IPS-NIHi7 (cell line): ENCODE data around the gene ROBO1.
A peak's percentile ranks its signal among the peaks of the same experiment; 100 is the strongest.
"Not testable (repeated sequence)": the region's sequence is repeated elsewhere in the genome, so short reads cannot be mapped to it uniquely, and the experiment has no call there.

ENCODE experiments used
- DNase-seq: peaks from one replicate; pipeline ENCODE4 v3.0.0; 2012; ENCODE audit warnings: mixed read lengths; ENCODE audit errors: extremely low spot score

Gene ROBO1

DNA sequence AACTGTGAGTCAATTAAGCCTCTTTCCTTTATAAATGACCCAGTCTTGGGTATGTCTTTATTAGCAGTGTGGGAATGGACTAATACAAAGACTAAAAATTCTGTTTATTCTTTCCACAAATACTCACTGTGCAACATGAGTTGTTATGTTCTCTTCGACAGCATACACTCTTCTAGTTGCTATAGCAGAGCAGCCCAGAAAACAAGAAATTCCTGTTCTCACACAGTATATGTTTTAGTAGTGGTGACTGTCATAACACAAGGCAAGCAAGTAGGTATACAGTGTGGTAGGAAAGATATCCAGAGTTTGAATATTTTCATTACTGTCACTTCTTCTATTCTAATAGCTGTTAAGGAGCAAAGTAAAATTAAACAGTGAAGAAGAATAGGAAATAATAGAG lies 453.3 kb downstream of the ROBO1 start:
- DNase-seq: no peak

DNA sequence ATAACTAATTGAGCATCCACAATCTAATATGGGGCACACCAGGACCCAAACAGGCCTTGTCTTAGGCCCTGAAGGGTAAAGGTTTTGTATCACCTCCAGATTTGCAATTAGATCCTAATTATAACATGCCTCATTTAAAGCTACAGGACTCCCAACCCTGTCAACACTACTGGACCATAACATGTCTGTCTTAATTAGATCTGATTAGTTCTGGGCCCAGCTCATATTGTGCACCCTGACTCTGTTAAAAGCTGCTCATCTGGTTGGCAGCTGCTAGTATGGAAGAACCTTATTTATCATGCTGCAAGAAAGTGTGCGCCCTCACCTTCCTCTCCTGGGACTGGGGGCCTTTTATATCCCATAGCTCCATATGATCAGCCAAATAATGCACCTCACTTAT lies 457.8 kb downstream of the ROBO1 start:
- DNase-seq: no peak

DNA sequence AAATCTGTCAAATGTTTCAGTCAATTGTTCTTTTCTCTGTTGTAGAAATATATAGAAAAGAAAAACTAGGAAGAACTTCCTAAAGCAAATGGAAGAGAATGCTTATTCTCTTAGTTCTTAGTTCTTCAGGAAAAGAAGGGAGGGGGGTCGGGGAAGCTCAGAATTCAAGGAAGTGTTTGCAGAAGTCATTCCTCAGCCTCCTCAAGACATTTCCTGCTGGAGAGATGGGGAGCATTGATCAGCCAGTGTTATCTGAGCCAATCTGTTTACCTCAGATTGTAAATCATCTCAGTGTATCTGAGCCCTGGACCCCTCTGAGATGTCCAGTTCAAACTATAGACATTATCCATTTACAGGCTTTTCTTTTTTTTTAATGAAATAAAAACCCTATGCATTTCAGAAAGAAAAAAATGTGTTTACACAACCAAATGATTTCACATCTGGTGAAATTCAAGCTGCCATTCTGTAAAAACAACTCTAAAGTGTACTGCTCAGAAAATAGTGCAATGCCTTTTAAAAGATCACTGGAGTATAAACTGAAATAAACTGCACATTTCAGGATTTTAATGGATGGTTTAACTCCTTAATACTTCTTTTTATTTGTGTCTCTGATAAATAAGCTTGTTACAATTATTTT lies 460.7 kb downstream of the ROBO1 start:
- DNase-seq: peak; percentile 26

DNA sequence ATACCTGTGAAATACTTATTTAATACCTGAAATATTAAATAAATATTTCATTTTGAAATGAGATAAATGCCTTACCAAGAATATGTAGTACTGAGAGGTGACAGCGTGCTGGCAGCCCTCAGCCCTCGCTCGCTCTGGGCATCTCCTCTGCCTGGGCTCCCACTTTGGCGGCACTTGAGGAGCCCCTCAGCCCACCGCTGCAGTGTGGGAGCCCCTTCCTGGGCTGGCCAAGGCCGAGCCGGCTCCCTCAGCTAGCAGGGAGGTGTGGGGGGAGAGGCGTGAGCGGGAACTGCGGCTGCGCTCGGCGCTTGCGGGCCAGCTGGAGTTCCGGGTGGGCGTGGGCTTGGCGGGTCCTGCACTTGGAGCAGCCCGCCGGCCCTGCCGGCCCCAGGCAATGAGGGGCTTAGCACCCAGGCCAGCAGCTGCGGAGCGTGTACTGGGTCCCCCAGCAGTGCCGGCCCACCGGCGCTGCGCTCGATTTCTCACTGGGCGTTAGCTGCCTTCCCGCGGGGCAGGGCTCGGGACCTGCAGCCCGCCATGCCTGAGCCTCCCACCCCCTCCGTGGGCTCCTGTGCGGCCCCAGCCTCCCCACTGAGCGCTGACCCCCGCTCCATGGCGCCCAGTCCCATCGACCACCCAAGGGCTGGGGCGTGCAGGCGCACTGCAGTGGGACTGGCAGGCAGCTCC lies 467.7 kb downstream of the ROBO1 start:
- DNase-seq: not testable (repeated sequence)

DNA sequence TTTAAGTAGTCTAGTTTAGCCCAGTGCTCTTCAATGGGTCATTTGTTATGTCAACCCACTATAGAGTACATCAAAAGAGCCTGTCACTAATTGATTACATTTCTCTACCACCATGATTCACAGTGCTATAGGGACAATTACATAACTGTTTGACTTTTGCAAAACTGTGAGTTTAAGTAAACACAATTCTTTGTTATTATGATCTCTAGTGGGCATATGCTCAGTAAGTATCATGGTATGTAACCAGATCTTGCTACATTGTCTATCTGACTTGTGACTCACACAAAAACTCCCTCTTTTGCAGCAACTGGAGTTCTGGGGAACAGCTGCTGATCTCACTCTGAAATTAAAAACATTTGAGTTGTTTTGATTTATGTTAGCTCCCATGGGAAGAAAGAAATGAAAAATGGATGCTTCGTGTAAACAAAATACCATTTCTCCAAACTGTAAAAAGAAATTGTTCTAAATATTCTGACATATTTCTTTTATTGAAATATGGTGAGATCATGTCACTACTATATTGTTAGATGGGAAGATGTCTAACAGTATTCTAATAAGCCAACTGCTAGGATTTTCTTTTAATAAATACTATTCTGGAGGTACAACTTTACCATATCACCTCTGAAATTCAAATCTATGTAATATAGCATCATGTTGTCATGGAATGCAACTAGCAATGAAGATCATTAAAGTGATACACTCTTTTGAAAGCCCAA lies 470.4 kb downstream of the ROBO1 start:
- DNase-seq: no peak

DNA sequence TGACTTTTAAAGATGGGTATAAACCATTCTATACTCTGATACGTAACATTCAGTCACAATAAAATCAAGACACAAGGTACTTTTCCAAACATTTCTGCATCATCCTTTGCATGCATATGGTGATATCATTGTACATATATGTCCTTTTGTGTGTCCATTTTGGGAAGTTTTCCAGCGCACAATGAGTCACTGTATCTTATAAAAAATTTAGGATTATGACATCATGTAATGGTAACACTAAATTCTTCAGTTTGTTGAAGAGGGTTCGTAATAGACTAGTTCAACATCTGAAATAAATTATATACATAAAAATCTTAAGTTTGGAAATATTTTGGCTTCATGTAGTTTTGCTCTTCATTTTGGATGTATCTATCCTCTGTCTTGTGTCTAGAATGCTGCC lies 480.9 kb downstream of the ROBO1 start:
- no peak for DNase-seq

DNA sequence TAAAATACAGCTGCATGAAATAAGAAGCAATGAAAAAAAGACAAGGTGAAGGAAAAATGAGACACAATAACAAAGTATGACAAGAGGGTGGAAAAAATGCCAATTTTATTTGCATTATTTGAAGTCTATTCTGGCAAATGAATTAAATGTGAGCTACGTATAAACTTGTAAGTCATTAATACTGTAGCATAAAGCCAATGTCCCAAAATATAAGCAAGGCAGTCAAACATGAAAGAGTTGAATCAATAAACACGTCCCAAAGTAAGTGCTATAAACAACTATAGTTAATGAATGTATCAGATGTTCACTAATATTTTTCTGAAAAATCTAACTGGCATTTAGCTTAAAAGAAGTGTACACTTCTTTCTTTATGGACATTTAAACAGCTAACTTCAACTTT lies 481.9 kb downstream of the ROBO1 start:
- no peak for DNase-seq

DNA sequence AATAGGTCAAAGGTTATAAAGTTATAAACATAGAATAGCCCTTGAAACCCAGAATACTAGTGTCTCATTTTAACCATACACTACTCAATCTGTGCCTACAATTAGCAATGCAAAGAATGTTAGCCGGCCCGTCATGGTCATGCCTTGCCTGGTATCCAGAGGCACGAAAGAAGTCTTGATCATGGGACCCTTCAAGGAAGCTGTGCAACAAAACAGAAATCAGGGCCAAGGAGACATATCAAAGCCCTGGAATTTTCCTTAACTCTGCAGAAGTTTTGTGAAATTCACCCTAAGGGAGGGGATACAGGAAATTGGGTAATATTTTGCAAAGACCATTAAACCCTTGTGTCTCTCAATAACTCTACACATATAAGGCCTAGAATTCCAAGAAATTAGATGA lies 482.4 kb downstream of the ROBO1 start:
- no peak for DNase-seq

DNA sequence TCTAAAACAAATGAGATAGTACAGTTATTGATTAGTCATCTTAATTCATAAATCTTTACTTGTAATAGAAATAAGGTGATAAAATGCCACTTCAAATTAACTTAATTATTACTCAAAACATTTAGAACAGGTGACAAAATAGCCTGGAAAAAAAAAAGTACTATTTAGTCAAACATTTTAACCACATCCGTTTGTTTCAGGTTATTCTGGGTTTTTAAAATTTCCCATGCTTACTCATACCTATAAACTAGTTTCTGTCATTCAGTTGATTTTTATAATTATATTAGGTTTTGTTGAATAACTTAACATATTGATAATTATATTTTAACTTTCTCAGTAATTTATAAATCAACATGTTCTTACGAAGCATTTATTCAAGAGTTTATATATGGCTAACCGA lies 483.0 kb downstream of the ROBO1 start:
- no peak for DNase-seq

DNA sequence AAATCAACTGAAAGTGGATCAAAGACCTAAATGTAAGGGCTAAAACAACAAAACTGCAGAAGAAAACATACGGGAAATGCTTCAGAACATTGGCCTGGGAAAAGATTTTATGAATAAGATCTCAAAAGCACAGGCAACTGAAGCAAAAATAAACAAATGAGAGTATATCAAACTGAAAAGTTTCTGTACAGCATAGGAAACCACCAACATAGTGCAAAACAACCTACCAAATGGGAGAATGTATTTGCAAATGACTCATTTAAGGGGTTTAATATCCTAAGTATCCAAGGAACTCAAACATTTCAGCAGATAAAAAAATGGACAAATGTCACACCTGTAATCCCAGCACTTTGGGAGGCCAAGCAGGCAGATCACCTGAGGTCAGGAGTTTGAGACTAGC lies 489.1 kb downstream of the ROBO1 start:
- no peak for DNase-seq

DNA sequence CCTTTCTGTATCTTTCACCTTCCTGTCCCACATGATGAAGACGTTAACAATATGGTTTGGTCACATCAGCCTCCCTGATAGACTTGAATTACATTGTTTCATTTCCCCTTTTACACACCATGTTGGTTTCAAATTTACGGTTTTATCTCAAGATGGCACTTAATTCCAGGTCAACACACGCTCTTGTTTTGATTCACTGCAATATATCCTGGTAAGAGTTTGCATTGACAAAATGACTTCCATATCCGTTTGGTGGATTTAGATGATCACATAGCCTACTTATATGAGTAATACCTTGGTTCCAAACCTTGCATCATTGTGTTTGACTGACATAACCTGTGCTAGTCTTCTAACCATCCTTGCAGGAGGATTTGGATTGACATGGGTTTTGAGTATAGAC lies 499.4 kb downstream of the ROBO1 start:
- no peak for DNase-seq

DNA sequence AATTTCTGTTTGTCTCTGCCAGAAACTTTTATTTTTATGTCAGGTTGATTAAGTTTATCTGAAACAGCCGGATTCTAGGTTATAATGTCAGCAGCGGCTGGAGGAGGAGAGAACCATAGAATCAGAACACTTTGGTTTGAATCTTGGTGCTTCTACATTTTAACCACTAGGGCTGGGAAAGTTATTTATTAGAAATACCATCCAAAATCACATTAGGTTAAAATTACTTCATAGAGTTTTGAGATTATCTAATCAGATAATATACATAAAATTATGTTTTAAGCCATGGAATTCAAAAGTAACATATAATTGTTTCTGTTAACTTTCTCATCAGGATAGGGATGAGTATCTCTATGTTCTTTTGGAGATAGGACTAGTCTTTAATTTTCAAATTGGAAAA lies 502.9 kb downstream of the ROBO1 start:
- no peak for DNase-seq

DNA sequence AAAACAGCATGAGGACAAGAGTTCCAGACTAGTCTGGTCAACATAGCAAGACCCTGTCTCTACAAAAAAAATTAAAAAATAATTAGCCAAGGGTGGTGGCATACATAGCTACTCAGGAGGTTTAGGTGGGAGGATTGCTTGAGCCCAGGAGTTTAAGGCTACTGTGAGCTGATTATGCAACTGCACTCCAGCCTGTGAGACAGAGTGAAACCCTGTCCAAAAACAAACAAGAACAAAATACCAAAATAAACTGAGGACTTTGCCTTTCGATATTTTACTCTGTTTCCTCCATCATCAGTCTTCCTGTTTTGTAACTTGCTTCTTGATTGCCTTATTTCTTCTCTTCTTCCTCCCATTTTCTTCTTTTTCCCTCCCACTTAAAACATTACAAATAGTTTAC lies 504.4 kb downstream of the ROBO1 start:
- no peak for DNase-seq

DNA sequence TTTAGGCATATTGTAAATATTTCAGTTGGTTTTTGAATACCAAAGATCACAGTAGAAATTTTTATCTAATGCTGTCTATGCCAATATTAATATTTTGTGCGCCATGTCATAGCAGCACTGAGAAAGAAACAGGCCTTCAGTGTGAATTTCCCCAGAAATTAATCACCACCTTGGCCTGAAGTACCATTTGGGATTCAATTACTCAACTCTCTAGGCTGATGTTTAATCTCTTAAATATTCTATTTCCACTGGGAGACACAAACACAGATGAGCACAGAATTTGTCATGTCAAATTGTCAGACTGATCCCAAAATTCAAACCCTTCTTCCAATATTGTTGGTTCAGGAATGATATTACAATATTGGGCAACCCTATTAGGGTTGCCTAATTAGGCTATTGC lies 509.3 kb downstream of the ROBO1 start:
- DNase-seq: no peak

DNA sequence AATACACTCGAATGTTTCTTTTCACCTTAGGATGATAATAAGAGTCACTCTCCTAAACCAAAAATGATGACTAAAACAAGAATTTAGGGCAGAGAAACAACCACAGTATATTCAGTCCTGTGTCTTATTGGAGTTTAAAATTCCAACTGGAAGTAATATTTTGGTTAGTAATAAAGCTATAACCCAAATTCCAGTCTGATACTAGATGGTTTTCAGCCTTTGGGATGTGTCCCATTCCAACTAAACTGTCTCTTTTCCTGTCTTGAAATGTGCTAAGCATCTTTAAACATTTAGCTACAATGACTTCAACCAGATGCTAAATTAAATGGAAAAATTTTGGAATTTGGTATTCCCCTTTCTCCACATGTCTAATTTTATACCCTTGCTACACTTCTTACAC lies 510.0 kb downstream of the ROBO1 start:
- no peak for DNase-seq

DNA sequence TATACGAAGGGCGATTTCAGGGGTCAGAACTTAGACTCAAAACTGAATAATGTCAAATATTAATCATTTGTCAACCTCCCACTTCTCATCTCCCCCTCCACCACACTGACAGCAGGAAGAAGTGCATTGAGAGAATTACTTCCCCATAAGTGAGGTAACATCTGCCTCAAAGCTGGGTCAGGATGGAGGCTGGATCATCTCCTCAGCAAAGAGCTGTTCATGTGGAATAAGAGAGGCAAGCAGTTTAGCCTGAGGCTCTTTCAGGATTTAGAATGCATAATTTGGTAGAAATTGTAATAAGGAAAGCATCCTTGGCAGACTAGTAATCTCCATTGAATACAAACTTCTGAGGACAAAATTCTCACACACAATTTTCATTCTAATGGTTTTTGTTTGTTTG lies 512.1 kb downstream of the ROBO1 start:
- DNase-seq: no peak

DNA sequence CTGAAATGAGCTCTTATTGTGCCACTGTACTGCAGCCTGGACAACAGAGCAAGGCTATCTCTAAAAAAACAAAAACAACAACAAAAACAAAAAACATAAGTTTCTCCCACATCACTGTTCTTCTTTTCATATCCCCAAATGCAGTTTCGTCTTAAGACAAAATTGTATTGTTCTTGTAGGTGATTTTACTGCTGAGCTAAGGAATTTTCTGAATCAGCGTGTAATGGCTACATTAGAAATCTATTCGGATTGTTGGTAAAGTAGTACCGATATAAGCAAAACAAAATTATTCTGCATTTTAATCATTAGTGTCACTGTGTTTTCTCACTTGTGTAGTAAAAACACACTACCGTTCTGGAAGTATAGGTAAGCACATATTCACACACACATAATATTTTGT lies 512.5 kb downstream of the ROBO1 start:
- DNase-seq: no peak

DNA sequence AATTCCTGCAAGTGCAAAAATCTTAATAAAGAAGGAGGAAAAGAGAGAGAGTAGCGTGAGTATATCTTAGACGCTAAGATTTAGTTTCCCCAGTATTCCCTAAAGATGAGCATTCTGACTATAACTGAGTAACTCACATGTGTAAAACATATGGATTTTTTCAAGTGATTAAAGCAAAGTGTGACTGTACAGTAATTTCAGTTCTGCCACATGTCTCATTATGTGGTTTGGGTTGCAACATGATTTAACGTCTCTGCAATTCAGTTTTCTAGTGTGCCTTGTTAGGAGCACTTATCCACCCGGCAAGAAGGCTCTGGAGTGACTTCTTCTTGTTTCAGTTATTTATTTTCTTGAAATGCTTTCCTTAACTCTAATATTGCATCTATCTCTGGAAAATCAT lies 514.1 kb downstream of the ROBO1 start:
- DNase-seq: no peak

DNA sequence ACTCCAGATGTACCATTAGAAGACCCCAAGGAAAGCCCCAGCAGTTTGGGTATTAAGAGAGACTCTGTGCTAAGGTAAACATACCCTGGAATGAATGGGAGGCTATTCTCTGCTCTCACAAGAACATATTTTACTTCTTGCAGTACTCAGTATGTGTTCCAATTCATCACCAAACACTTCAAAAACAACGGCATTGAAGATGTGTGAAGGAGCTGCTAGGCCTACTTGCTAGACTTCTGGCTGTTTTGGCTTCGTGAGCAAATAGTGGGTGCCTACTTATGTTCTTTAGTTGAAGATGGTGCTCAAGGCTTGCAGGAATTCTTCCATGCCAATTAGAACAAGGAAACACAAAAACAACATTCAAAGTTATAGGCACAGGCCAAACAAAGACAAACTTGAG lies 514.5 kb downstream of the ROBO1 start:
- DNase-seq: no peak

DNA sequence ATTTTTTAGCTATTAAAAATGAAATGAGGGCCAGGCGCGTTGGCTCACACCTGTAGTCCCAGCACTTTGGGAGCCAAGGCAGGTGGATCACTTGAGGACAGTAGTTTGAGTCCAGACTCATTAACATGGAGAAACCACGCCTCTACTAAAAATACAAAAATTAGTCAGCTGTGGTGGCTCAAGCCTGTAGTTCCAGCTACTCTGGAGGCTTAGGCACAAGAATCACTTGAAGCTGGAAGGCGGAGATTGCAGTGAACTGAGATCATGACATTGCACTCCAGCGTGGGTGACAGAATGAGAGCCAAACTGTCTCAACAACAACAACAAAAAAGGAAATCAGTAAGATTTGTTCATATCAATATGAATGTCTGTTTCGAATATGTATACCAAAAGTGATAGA lies 517.1 kb downstream of the ROBO1 start:
- no peak for DNase-seq

DNA sequence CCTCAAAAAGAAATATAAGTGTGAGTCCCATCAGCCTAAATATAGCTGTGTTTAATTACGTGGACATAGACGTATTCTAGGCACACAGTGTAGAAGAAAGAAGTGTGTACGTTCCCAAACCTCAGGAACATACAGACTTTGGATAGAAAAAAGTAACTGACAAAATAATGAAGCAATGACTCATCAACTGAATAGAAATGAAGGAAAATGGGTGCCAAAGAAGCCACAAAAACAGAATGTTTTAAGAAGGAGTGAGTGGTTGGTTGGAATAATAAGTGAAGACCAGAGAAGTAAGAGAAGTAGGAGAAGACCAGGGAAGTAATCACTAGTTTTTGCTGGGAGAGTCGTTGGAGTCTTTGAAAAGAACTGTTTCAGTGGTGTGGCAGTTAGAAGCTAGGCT lies 518.1 kb downstream of the ROBO1 start:
- DNase-seq: no peak

DNA sequence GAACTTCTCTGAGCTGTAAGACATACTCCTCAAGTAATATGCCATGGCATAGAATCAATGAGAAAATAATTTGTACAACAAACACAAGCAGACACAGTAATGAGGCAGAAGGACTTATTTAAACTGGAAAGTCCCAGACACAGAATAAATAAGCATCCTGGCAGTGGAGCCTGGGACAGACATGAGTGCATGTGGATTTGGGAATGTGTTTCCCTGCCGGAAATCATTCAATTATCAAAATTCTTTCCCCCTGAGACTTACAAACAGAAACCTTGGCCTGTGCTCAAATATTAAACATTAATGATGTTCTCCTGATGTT lies 520.1 kb downstream of the ROBO1 start:
- DNase-seq: no peak

DNA sequence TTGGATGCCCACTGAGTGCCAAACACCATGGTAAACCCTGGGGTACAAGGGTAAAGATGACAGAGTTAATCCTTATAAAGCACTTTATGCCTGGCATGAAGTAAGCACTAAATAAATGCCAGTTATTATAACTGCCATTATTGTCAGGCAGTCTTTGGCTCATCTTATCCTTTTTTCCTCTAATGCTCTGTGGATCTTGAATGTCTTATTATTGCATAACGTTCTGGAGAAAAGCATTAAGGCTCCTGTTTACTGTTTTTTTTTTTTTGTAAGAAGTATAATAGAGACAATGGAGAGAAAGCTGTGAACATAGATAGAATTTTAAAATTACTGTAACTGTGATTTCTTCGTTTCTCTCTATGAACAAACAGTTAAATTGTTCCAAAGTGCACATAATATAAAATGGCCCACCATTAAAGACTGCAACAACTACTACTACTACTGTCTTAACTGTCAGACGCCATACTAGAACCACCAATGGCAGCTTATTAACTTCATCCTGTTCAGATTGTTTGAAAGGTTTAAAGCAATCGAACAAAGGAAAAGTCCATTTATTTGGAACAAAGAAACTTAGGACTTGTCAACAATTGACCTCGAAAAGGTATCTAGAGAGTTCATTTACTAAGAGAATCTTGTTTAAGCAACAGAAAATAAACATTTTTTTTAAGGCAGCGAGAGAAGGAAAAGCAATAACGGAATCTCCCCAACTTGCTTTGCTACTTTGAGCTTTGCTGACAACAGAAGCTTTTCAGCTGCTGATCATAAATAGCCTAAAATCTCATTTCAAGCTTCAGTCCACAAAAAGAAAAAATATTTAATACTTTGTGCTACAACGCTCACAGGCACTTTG lies 520.7 kb downstream of the ROBO1 start:
- no peak for DNase-seq
